Measurements from ENCODE around the gene ROPN1.
"Not testable (repeated sequence)": the region's sequence is repeated elsewhere in the genome, so short reads cannot be mapped to it uniquely, and the experiment has no call there.

DNA sequence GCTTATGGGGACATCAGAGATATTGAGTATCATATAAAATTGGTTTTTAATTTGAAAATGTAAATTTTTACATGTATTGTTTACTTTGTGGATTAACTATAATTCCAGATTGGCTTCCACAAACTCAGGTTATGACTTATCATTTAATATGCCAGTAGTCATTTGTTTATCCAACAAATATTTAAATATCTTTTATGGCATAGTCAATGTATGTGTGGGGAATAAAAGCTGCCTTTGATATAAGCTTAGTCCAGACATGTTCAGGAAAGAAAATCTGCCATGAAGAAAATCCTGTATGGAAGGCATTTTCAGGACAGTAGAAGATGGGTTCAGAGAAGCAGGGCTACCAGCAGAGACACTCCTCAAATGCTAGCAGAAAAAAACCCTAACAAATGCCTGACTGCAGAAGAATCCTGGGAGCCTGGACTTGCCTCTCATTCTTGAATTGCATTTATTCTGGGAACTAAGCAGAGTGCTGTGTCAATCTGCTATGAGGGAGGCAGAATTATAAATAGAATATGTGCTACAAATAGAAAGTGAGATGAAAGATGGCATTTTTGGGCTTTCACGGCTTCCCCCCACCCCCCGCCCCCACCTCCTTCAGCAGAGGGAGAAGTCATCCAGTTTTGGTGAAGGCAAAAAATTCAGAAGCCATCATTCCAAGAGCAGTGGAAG lies 10.6 kb upstream of the ROPN1 start:
- TF ChIP-seq, protein P1, sequence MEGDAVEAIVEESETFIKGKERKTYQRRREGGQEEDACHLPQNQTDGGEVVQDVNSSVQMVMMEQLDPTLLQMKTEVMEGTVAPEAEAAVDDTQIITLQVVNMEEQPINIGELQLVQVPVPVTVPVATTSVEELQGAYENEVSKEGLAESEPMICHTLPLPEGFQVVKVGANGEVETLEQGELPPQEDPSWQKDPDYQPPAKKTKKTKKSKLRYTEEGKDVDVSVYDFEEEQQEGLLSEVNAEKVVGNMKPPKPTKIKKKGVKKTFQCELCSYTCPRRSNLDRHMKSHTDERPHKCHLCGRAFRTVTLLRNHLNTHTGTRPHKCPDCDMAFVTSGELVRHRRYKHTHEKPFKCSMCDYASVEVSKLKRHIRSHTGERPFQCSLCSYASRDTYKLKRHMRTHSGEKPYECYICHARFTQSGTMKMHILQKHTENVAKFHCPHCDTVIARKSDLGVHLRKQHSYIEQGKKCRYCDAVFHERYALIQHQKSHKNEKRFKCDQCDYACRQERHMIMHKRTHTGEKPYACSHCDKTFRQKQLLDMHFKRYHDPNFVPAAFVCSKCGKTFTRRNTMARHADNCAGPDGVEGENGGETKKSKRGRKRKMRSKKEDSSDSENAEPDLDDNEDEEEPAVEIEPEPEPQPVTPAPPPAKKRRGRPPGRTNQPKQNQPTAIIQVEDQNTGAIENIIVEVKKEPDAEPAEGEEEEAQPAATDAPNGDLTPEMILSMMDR (IDR thresholded peaks at IDR 0.05; ENCODE audit: low read length) = not testable (repeated sequence)
- not testable (repeated sequence) for TF ChIP-seq EZH2 (optimal IDR thresholded peaks at IDR 0.05; ENCODE audit: low read depth, low read length); EZH2phosphoT487 (IDR thresholded peaks at IDR 0.05; ENCODE audit: low read length)
